ENCODE data around the gene TRABD. TPM values are rescaled to one million over a fixed set of nuclear protein-coding genes. Genes with fewer than 3 reads are reported as not detected.
A peak's percentile ranks its signal among the peaks of the same experiment; 100 is the strongest.
"Not testable (repeated sequence)": the region's sequence is repeated elsewhere in the genome, so short reads cannot be mapped to it uniquely, and the experiment has no call there.

The TRABD gene
- 21.6 and 27.4 TPM in 2 replicates for total RNA-seq

DNA sequence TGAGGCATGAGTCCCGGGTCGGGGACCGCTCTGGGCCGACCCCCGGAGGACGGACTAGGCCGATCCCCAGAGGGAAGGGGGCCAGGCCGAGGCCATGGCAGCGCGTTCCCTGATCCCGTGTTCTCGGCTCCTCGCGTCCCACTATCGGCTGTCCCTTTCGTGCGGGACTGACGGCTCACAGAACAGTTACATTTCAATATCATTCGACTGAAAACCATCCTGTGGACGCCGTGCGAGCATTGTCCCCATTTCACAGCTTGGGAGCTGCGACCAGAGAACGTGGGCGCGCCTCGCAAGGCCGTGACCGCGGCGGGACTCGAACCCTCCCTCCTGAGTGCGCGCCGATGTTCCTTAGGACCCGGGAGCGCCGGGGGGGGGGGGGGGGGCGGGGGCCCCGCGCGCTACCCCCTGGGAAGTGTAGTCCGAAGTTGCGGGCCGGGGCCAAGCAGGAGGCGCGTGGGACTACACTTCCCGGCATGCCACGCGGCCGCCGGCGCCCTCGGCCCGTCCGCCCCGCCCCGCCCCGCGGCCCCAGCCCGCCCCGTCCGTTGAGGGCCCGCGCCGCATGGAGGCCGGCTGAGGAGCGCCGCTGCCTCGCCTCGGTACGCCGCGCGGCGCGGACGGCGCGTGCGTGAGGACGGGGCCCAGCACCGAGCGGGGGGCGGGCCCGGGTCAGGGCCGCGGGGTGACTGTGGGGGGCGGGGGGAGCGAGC lies at the start of gene TRABD:
Gene TRABD (plus strand): TSS at position 539 of the 713 bp plus-strand sequence. CDS start 7,148 bp downstream, outside the sequence.
- no peak for TF ChIP-seq CTCF (IDR thresholded peaks at IDR 0.05; ENCODE audit: insufficient read depth, low read depth, low read length)
- peak; percentile 89 for DNase-seq (ENCODE audit: low read depth)
- H3K4me3 ChIP-seq (ENCODE audit: low read depth, low read length): peak within 1 kb of the TSS; percentile 73

GRCh38 chr22:50136581-50137015 lies 49.1 kb upstream of the TRABD start:
- DNase-seq (ENCODE audit: low read depth): peak; percentile 28
- no peak overlapping the region for H3K4me3 ChIP-seq (ENCODE audit: low read depth, low read length)
- no peak for TF ChIP-seq CTCF (IDR thresholded peaks at IDR 0.05; ENCODE audit: insufficient read depth, low read depth, low read length)

DNA sequence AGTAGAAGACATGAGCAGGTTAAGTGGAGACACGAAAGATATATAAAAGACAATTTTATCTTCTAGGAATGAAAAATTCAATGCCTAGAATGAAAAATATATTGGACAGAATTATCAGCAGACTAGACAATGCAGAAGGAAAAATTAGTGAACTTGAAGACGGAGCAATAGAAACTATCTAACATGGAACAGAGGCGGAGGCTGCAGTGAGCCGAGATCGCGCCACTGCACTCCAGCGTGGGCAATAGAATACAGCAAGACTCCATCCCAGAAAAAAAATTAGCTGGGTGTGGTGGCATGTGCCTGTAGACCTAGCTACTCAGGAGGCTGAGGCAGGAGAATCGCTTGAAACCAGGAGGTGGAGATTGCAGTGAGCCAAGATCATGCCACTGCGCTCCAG lies 48.4 kb upstream of the TRABD start:
- DNase-seq (ENCODE audit: low read depth); H3K4me3 ChIP-seq (ENCODE audit: low read depth, low read length): not testable (repeated sequence)

GRCh38 chr22:50138041-50138440 lies 47.7 kb upstream of the TRABD start:
- no peak for TF ChIP-seq CTCF (IDR thresholded peaks at IDR 0.05; ENCODE audit: insufficient read depth, low read depth, low read length)
- no peak for DNase-seq (ENCODE audit: low read depth)
- no peak overlapping the region for H3K4me3 ChIP-seq (ENCODE audit: low read depth, low read length)

DNA sequence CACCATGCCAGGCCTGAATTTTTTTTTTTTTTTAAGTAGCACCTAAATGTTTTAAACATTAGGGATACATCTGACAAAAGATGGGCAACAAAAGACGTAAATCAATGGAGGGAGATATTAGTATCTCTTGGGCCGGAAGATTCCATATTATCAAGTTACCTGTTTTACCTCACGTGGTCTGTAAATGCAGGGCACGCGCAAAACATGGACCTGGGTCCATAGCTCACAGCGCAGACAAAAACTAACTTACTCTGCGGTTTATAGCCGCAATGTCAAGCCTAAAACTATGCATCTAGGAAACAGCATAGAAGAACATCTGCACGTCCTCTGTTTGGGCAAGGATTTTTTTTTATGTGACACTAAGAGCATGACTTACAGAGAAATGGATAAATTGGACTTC lies 46.7 kb upstream of the TRABD start:
- no peak for DNase-seq (ENCODE audit: low read depth)
- TF ChIP-seq CTCF (IDR thresholded peaks at IDR 0.05; ENCODE audit: insufficient read depth, low read depth, low read length): no peak
- H3K4me3 ChIP-seq (ENCODE audit: low read depth, low read length): no peak overlapping the region

DNA sequence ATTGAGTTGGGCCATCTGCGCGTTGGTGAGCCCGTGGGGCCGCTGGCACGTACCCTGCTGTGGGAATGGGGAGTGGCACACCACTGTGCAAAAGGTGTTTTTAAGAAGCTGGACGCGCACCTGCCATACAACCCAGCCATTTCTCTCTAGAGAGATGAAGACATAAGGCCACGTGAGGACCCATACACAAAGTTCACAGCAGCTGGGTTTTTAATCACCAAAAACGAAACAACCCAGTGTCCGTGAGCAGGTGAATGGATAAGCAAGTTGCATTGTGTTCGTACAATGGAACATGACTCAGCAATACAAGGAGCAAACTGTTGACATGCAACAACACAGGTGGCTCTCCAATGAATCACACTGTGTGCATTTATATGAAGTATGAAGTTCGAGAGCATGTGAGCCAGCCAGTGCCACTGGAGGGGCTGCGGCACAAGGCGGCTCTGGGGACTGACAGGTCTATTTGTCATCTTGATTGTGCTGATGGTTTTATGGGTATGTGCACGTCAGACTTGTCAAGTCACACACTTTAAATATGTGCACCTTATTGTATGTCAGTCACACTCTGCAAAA lies 45.8 kb upstream of the TRABD start:
- no peak overlapping the region for H3K4me3 ChIP-seq (ENCODE audit: low read depth, low read length)
- DNase-seq (ENCODE audit: low read depth): no peak
- no peak for TF ChIP-seq CTCF (IDR thresholded peaks at IDR 0.05; ENCODE audit: insufficient read depth, low read depth, low read length)

DNA sequence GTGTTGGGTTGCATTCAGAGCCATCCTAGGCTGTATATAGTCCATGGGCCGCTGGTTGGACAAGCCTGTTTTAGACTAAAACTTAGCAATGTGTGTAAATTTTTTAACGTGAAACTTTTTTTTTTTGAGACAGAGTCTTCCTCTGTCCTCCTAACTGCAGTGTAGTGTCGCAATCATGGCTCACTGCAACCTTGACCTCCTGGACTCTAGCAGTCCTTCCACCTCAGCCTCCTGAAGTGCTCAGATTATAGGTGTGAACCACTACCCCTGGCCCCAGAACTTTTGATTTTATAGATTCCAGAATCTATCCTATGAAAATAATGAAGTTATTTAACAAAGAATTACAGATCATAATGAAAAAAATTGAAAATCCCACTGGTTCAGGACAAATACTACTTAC lies 45.1 kb upstream of the TRABD start:
- no peak overlapping the region for H3K4me3 ChIP-seq (ENCODE audit: low read depth, low read length)
- TF ChIP-seq CTCF (IDR thresholded peaks at IDR 0.05; ENCODE audit: insufficient read depth, low read depth, low read length): no peak
- peak; percentile 60 for DNase-seq (ENCODE audit: low read depth)
